Fibroblast of the conjunctiva (primary cell): Measurements from ENCODE around the gene IFIT3.
"Not testable (repeated sequence)": the region's sequence is repeated elsewhere in the genome, so short reads cannot be mapped to it uniquely, and the experiment has no call there.

Experiments used
- DNase-seq: peaks from one replicate; pipeline ENCODE4 v3.0.0-alpha.2; 2010; ENCODE audit warnings: low read depth

IFIT3 gene

GRCh38 chr10:89327803-89328441 lies at the start of gene IFIT3:
TSS of gene IFIT3 (plus strand) at chr10:89327997. CDS start at chr10:89328074, 77 bp downstream.
- DNase-seq = peak; percentile 94

GRCh38 chr10:89278034-89278535 lies 49.7 kb upstream of the IFIT3 start:
- DNase-seq = peak; percentile 93

GRCh38 chr10:89278900-89279392 lies 48.9 kb upstream of the IFIT3 start:
- no peak for DNase-seq

GRCh38 chr10:89279421-89279869 lies 48.4 kb upstream of the IFIT3 start:
- DNase-seq = no peak

GRCh38 chr10:89280508-89280907 lies 47.3 kb upstream of the IFIT3 start:
- DNase-seq = no peak

GRCh38 chr10:89281606-89282395 lies 46.0 kb upstream of the IFIT3 start:
- no peak for DNase-seq

GRCh38 chr10:89283025-89283935 lies 44.5 kb upstream of the IFIT3 start:
- DNase-seq = no peak

GRCh38 chr10:89283936-89284475 lies 43.8 kb upstream of the IFIT3 start:
- DNase-seq = peak; percentile 94

- DNase-seq = not testable (repeated sequence)
Observed at GRCh38 chr10:89284711-89285110, 43.1 kb upstream of the IFIT3 start.

GRCh38 chr10:89285303-89285702 lies 42.5 kb upstream of the IFIT3 start:
- not testable (repeated sequence) for DNase-seq

GRCh38 chr10:89294721-89295239 lies 33.0 kb upstream of the IFIT3 start:
- DNase-seq = no peak

- no peak for DNase-seq
Observed at GRCh38 chr10:89295597-89295996, 32.2 kb upstream of the IFIT3 start.

GRCh38 chr10:89296220-89296648 lies 31.6 kb upstream of the IFIT3 start:
- peak; percentile 84 for DNase-seq

GRCh38 chr10:89297356-89297755 lies 30.4 kb upstream of the IFIT3 start:
- no peak for DNase-seq

- DNase-seq = no peak
Observed at GRCh38 chr10:89297791-89298190, 30.0 kb upstream of the IFIT3 start.

- no peak for DNase-seq
Observed at GRCh38 chr10:89299031-89299430, 28.8 kb upstream of the IFIT3 start.

- no peak for DNase-seq
Observed at GRCh38 chr10:89301232-89301631, 26.6 kb upstream of the IFIT3 start.

GRCh38 chr10:89301721-89302445 lies 25.9 kb upstream of the IFIT3 start, which contains the start of gene IFIT2:
TSS of gene IFIT2 (plus strand) at chr10:89302046. CDS start at chr10:89302124, 78 bp downstream.
- peak; percentile 63 for DNase-seq

GRCh38 chr10:89302625-89303024 lies 25.2 kb upstream of the IFIT3 start:
- no peak for DNase-seq

GRCh38 chr10:89303161-89303560 lies 24.6 kb upstream of the IFIT3 start:
- no peak for DNase-seq

- no peak for DNase-seq
Observed at GRCh38 chr10:89304026-89304425, 23.8 kb upstream of the IFIT3 start.
